ENCODE results near the gene KCNK3. TPM values are rescaled to one million over a fixed set of nuclear protein-coding genes. Genes with fewer than 3 reads are reported as not detected.
"Not testable (repeated sequence)": the region's sequence is repeated elsewhere in the genome, so short reads cannot be mapped to it uniquely, and the experiment has no call there.

Gene KCNK3
- total RNA-seq, 1 experiment from 2014 or later = not detected

DNA sequence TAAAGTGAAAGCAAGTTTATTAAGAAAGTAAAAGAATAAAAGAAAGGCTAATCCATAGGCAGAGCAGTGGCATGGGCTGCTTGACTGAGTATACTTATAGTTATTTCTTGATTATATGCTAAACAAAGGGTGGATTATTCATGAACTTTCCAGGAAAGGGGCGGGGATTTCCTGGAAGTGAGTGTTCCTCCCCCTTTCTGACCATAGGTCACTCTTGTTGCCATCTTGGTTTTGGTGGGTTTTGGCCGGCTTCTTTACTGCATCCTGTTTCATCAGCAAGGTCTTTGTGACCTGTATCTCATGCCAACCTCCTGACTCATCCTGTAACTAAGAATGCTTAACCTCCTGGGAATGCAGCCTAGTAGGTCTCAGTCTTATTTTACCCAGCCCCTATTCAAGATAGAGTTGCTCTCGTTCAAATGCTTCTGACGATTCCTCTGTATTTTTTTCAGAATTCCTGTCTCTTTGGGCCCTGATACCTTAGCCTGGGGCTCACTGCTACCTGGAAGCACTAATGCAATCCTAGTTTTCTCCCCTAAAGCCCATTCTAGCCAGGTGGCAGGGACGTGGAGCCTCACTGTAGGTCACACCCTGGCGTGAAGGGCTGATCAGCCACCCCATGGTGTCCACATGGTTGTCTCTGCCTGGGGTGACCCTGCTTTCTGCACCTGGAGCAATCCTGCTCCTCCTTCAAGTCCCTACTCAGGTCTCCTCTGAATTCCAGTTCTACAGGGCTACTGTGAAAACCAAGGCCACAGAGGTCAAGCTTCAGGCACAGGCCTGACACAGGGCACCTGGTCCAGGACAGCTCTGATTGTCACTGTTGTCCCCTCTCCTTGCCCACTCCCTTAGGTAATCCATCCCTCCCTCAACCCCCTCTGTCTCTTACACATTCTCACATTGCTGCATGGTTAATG lies 65.6 kb downstream of the KCNK3 start:
- DNase-seq (ENCODE audit: low read depth, low spot score) = peak; percentile 99
- in situ Hi-C loops (cut with HindIII; ENCODE audit: low pct_unique_long_range_greater_than_20kb, low sequenced_read_pairs) = no loop called here

DNA sequence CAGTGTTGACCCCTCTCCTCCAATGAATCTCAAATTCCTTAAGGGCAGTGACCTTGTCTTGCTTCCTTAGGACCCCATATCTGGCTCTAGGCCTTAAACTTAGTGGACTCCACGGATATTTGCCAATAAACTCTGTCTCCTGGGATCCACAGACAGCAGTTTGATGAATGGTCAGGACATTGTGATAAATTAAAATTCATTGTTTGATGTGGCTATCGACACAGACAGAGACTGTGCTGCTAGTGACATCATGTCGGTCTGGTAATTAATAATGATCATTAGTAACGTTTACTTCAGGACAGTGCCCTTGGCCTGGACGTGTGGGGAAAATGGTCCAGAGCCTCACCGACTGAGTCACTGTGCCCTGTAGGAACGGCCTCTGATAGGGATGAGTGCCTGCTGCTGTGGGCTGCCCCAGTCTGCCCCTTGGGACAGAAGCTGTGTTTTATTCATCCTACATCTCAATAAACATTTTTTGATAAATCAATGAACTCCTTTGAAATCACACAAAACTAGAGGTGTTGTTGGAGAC lies 66.3 kb downstream of the KCNK3 start:
- no peak for DNase-seq (ENCODE audit: low read depth, low spot score)
- in situ Hi-C loops (cut with HindIII; ENCODE audit: low pct_unique_long_range_greater_than_20kb, low sequenced_read_pairs) = no loop called here

DNA sequence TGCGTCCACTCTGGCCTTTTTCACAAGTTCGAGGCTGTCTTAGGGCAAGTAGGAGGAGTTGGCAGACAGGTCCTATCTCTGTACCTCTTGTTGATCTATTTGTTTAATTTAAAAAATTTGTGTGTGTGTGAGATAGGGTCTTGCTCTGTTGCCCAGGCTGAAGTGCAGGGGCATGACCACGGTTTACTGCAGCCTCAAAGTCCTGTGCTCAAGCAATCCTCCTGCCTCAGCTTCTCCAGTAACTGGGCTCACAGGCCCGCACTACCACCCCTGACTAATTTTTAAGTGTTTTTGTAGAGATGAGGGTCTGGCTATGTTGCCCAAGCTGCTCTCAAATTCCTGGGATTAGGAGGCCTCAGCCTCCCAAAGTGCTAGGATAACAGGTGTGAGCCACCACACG lies 67.3 kb downstream of the KCNK3 start:
- DNase-seq (ENCODE audit: low read depth, low spot score) = no peak

DNA sequence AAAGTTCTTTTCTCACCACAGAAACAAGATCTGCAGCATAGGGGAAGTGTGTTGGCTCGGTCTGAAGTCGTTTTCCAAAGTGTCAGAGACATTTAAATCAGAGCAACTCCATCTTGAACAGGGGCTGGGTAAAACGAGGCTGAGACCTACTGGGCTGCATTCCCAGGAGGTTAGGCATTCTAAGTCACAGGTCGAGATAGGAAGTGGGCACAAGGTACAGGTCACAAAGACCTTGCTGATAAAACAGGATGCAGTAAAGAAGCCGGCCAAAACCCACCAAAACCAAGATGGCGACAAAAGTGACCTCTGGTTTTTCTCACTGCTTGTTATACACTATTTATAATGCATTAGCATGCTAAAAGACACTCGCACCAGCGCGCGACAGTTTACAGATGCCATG lies 68.5 kb downstream of the KCNK3 start:
- DNase-seq (ENCODE audit: low read depth, low spot score); in situ Hi-C loops (cut with HindIII; ENCODE audit: low pct_unique_long_range_greater_than_20kb, low sequenced_read_pairs): not testable (repeated sequence)

More for the DNA sequence above, 67.3 kb downstream of the KCNK3 start:
- in situ Hi-C loops (cut with HindIII; ENCODE audit: low pct_unique_long_range_greater_than_20kb, low sequenced_read_pairs) = no loop called here

GRCh38 chr2:26763019-26763418 lies 70.5 kb downstream of the KCNK3 start:
- in situ Hi-C loops (cut with HindIII; ENCODE audit: low pct_unique_long_range_greater_than_20kb, low sequenced_read_pairs) = no loop called here
- no peak for DNase-seq (ENCODE audit: low read depth, low spot score)

DNA sequence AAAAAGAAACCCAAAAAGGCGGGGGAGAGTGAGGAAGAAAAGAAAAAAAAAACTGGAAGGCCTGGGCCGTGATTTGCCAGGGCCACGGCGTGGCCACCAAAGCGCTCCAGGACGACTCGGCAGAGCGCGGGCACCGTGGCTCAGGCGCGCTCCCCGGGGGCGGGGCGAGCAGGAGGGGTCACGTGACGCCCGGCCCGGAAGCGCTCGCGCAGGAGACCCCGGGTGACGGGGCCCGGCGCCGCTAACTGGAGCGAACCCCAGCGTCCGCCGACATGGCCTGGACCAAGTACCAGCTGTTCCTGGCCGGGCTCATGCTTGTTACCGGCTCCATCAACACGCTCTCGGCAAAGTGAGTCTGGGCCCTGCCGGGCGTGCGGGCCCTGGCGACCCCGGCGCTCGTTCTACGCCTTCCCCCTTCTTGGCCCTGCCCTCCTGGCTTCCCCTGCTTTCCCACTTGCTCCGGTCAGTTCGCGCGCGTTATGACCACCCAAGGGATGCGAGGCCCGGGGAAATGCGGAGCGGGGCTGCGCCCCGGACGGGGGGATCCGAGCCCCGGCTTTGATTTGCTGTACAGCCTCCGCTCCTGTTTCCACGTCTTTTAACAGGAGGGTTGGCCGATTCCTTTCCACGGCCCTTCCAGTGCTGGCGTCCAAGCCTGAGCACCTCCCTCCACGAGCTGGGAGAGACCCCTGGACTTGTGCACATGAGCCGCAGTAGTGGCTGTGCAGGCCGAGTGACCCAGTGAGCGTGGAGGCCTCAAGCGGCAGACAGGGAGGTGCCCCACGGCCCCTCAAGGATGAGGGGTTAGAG lies 71.8 kb downstream of the KCNK3 start, which contains the start of gene SLC35F6:
TSS of gene SLC35F6 (plus strand) at position 207 of the 810 bp plus-strand sequence. CDS start at position 273, 66 bp downstream.
- peak; percentile 83 for DNase-seq (ENCODE audit: low read depth, low spot score)
- in situ Hi-C loops (cut with HindIII; ENCODE audit: low pct_unique_long_range_greater_than_20kb, low sequenced_read_pairs) = no loop called here

DNA sequence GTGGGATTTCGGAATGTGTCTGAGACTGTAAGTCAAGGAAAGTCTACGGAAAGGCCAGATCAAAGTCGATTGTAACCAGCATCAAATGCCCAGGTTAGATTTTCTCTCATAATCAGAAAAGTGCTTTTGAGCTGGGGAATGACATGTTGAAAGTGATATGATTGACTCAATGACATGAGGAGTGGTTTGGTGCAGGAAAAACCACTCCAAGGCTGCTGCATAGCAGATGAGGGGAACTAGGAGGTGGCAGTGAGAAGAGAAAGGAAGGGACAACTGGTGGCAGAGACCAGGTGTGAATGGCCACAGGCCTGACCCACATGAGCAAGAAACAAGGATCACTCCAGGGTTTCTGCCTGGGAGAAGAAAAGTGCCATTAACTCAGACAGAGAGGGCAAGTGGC lies 72.4 kb downstream of the KCNK3 start:
- in situ Hi-C loops (cut with HindIII; ENCODE audit: low pct_unique_long_range_greater_than_20kb, low sequenced_read_pairs) = no loop called here
- no peak for DNase-seq (ENCODE audit: low read depth, low spot score)

- in situ Hi-C loops (cut with HindIII; ENCODE audit: low pct_unique_long_range_greater_than_20kb, low sequenced_read_pairs) = no loop called here
- no peak for DNase-seq (ENCODE audit: low read depth, low spot score)
These were observed 73.1 kb downstream of the KCNK3 start for GRCh38 chr2:26765475-26766200.

- DNase-seq (ENCODE audit: low read depth, low spot score) = no peak
- in situ Hi-C loops (cut with HindIII; ENCODE audit: low pct_unique_long_range_greater_than_20kb, low sequenced_read_pairs) = no loop called here
These were observed 74.6 kb downstream of the KCNK3 start for GRCh38 chr2:26767129-26767528.

- DNase-seq (ENCODE audit: low read depth, low spot score) = no peak
- in situ Hi-C loops (cut with HindIII; ENCODE audit: low pct_unique_long_range_greater_than_20kb, low sequenced_read_pairs) = no loop called here
These were observed 75.5 kb downstream of the KCNK3 start for GRCh38 chr2:26767894-26768487.

DNA sequence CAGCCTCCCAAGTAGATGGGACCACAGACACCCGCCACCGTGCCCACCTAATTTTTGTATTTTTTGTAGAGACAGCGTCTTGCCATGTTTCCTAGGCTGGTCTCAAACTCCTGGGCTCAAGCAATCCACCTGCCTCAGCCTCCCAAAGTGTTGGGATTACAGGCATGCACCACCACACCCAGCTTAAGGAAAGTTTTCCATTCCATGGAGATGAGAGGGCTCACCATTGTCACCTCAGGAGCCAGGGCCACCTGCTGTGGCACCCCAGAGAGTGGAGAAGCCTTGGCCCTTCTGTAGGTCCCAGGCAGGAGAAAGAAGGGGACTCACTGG lies 76.2 kb downstream of the KCNK3 start:
- in situ Hi-C loops (cut with HindIII; ENCODE audit: low pct_unique_long_range_greater_than_20kb, low sequenced_read_pairs) = no loop called here
- no peak for DNase-seq (ENCODE audit: low read depth, low spot score)

DNA sequence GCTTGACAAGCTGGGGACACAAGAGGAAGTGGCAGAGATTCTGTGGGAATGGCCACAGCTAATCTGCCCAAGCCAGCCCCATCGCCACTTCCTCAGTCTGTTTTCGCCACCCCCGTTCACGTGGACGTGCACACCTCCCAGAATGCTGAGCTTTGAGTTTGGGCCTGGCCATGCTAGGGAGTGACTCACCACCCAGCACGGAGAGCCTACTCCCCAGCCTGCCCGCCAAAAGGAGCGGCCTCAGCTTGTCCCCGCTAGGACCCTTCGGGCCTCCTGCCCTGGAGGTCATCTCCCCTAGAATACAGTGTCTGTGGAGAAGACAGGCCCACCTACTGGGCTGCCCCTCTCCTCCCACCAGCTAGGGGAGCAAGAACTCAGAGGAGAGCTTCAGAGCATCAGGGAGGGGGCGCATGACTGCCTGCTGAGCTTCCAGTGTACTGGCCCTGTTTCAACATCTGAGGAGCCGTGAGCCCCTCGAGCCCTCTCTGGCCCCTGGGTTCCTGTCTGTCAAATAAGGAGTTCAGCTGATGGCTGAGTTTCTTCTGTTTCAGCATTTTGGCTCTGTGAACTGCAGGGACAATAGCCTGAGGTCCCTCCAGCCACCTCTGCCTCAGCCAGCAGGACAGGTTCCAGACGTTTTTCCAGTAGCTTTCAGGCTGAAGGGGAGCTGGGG lies 76.7 kb downstream of the KCNK3 start:
- in situ Hi-C loops (cut with HindIII; ENCODE audit: low pct_unique_long_range_greater_than_20kb, low sequenced_read_pairs) = no loop called here
- DNase-seq (ENCODE audit: low read depth, low spot score) = no peak

DNA sequence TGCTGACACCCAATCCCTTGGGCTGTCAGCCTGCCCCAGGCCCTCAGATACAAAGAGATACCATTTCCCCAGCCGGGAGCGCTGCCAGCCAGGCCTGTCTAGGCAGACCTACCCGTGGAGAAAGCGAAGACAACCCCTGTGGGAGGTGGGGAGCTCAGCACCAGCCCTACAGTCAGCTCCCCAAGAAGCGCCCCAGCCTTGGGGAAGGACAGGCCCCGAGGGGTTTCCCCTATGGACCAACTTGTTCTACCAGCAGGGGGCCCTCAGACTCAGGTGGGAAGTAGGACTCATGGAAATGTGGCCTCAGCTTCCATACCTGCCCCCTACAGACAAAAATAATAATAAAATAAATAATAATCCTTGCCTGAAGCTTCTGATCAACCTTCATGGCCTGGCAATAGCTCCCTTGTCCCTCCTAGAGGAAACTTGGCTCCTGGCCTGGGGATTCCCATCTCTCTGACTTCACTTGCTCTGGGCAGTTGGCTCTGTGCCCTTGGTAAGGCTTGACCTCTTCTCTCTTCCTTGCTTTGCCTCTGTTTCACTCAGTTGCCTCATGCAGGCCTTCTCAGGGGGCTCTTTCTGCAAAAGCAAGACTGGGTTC lies 78.6 kb downstream of the KCNK3 start:
- in situ Hi-C loops (cut with HindIII; ENCODE audit: low pct_unique_long_range_greater_than_20kb, low sequenced_read_pairs) = no loop called here
- DNase-seq (ENCODE audit: low read depth, low spot score) = peak; percentile 75

GRCh38 chr2:26772064-26773001 lies 79.8 kb downstream of the KCNK3 start:
- DNase-seq (ENCODE audit: low read depth, low spot score) = no peak
- in situ Hi-C loops (cut with HindIII; ENCODE audit: low pct_unique_long_range_greater_than_20kb, low sequenced_read_pairs) = no loop called here

DNA sequence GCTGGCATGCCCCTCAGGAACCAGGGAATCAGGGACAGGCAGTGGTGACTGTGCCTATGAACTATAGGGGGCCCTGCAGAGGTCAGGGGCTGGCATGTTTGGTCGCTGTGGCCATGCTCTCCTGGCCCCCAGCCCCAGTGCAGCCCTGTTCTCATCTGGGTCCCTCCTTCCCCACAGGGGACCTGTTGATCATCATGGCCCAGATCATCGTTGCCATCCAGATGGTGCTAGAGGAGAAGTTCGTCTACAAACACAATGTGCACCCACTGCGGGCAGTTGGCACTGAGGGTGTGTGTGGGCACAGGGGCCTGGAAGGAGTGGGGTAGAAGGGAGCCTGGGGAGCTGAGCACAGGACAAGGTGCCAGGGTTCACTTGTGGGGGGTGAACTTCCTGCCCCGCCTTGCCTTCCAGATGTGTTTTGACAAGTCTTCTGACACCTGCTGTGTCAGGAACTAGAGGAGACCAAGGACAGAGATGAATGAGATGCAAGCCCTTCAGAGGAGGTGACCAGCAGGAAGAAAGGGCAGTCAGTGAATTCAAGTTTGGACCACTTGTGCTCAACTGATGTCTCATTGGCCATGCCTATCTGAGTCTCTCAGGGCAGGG lies 83.8 kb downstream of the KCNK3 start:
- in situ Hi-C loops (cut with HindIII; ENCODE audit: low pct_unique_long_range_greater_than_20kb, low sequenced_read_pairs) = no loop called here

More for the DNA sequence above, 83.8 kb downstream of the KCNK3 start:
- no peak for DNase-seq (ENCODE audit: low read depth, low spot score)

Measured in SK-MEL-5 (cell line).